ACC112 (cell line): ENCODE measurements around the gene NUDT4B.
"Not testable (repeated sequence)": the region's sequence is repeated elsewhere in the genome, so short reads cannot be mapped to it uniquely, and the experiment has no call there.

ENCODE experiments used
- H2AFZ ChIP-seq: fragments of 200-600 bp; sonication (generic); one replicate; pipeline ENCODE4 v1.6.0; 2017; ENCODE audit warnings: antibody characterized with exemption, low read length; ENCODE audit not compliant: unreplicated experiment
- H3K27ac ChIP-seq: fragments of 200-600 bp; sonication (generic); 2 replicates; pipeline ENCODE4 v1.5.1; 2014; ENCODE audit warnings: low read depth, mild to moderate bottlenecking, antibody characterized with exemption, low read length, moderate library complexity
- H3K27me3 ChIP-seq: fragments of 200-600 bp; sonication (generic); 2 replicates; pipeline ENCODE4 v1.6.1; 2014; ENCODE audit warnings: mild to moderate bottlenecking, antibody characterized with exemption, low read length, moderate library complexity, mixed read lengths; ENCODE audit not compliant: insufficient read depth
- H3K36me3 ChIP-seq: fragments of 200-600 bp; sonication (generic); 2 replicates; pipeline ENCODE4 v1.6.1; 2016; ENCODE audit warnings: mild to moderate bottlenecking, antibody characterized with exemption, low read length, moderate library complexity, mixed read lengths; ENCODE audit not compliant: insufficient read depth
- H3K4me1 ChIP-seq: fragments of 200-600 bp; sonication (generic); one replicate; pipeline ENCODE4 v1.6.1; 2016; ENCODE audit warnings: low read length, mixed read lengths; ENCODE audit not compliant: insufficient read depth, unreplicated experiment, control insufficient read depth
- H3K4me3 ChIP-seq: fragments of 200-600 bp; sonication (generic); 2 replicates; pipeline ENCODE4 v1.5.1; 2014; ENCODE audit warnings: mild to moderate bottlenecking, low read depth, low read length
- H3K79me2 ChIP-seq: fragments of 200-600 bp; sonication (generic); one replicate; pipeline ENCODE4 v1.6.0; 2016; ENCODE audit warnings: low read length; ENCODE audit not compliant: control insufficient read depth, unreplicated experiment, insufficient read depth

The NUDT4B gene

DNA sequence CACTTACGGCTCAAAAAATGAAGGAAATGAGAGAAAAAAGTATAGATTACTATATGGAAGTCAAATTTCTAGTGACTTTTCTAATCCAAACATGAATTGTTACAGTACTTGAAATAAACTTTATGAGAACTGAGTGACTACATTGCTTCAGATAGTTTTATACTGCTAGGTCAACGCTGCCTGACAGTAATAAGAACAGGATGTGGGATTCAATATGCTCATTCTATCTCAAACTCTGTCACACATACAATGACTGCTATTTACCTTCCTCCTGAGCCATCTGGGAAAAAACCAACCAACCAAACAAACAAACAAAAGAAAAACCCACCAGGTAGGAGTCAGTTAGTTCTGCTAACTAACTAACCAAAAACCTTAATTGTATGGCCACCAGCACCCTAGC lies 20.0 kb downstream of the NUDT4B start:
- H3K4me3 ChIP-seq, H3K79me2 ChIP-seq, H3K27me3 ChIP-seq, H3K4me1 ChIP-seq, H3K27ac ChIP-seq, H2AFZ ChIP-seq, H3K36me3 ChIP-seq: not testable (repeated sequence)

DNA sequence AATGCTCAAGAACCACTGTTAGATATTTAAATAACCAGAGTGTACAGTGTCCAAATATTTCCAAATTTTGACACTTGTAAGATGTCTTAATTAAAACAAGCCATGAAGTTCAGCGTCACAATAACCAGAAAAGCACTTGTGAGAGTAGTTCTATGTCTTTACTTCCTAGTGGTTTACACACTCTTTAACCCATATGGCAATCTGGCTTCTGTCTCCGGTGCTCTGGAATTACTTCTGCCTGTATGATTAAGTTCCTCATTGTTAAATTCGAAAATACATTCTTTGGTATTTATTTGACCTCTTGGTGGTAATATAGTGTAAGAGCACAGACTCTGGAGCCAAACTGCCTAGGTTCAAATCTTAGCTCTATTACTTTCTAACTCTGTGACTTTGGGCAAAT lies 20.9 kb downstream of the NUDT4B start:
- not testable (repeated sequence) for H3K4me3 ChIP-seq, H3K79me2 ChIP-seq, H3K4me1 ChIP-seq, H2AFZ ChIP-seq, H3K27me3 ChIP-seq, H3K36me3 ChIP-seq, H3K27ac ChIP-seq

DNA sequence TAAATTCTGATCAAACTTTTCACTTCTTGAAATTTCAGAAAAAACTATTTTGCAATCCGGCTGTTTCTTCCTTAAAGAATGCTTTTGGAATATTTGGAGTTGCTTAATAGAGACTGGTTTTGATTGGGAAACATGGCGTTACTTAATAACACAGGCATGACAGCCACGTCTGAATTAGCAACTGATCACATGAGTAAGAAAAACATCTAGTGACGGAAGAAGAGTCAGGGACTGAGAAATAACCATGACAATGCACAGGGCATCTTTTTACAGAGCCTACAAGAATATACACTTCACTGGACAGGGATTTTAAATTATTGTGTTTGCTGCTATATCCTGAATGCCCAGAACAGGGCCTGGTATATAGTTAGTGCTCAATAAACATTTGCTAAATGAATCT lies 25.1 kb downstream of the NUDT4B start:
- H3K4me1 ChIP-seq, H3K27me3 ChIP-seq, H3K79me2 ChIP-seq, H3K36me3 ChIP-seq, H2AFZ ChIP-seq, H3K27ac ChIP-seq, H3K4me3 ChIP-seq: not testable (repeated sequence)

DNA sequence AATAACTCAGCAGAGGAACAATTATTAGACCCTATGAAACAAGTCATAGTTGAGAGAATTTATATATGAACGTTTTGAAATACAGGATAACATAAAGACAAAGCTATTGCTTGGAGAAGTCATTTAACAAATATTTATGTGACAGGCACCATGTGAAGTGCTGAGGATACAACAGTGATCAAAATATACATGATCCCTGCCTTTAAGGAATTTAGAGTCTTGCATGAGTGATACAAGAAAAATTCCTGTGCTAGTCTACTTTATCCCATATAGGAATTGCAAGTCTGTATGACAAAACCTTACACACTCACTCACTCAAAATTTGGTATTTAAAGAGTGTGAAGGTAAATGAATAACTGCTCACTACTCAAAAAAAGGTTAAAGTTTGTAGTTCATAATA lies 25.5 kb downstream of the NUDT4B start:
- not testable (repeated sequence) for H3K4me1 ChIP-seq, H3K4me3 ChIP-seq, H3K36me3 ChIP-seq, H3K79me2 ChIP-seq, H3K27ac ChIP-seq, H3K27me3 ChIP-seq, H2AFZ ChIP-seq

GRCh38 chr1:148775263-148775662 lies 26.7 kb downstream of the NUDT4B start:
- not testable (repeated sequence) for H3K4me3 ChIP-seq, H3K27me3 ChIP-seq, H3K79me2 ChIP-seq, H3K27ac ChIP-seq, H2AFZ ChIP-seq, H3K36me3 ChIP-seq, H3K4me1 ChIP-seq

DNA sequence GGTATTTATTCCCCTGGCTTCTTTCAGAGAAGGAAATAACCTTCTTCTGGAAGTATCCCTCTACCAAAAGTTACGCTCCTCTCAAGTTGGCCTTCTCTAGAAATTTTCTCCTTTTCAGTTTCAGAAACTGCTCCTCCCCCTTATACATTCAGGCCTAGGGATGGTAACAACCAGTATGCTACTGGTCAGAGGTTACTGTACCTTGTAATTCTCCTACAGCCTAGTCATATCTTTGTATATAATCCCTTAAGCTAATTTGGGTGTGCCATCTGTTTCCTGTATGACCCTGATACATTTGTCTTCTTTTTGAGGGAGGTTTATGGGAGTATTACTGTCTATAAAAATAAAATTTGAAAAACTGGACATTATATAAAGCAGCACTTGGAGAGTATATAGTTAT lies 29.1 kb downstream of the NUDT4B start:
- not testable (repeated sequence) for H3K4me3 ChIP-seq, H3K27ac ChIP-seq, H3K4me1 ChIP-seq, H3K36me3 ChIP-seq, H2AFZ ChIP-seq, H3K79me2 ChIP-seq, H3K27me3 ChIP-seq

DNA sequence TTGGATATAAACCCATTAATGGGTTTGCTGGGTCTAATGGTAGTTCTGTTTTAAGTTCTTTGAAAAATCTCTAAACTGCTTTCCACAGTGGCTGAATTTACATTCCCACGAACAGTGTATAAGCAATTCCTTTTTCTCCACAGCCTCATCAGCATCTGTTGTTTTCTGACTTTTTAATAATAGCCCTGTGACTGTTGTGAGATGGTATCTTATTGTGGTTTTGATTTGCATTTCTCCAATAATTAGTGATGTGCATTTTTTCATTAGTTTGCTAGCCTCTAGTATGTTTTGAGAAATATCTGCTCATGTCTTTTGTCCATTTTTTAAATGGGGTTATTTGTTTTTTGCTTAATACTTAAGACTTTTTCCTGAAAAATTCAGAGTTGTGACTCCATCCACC lies 31.8 kb downstream of the NUDT4B start:
- not testable (repeated sequence) for H3K27ac ChIP-seq, H3K4me1 ChIP-seq, H3K36me3 ChIP-seq, H2AFZ ChIP-seq, H3K27me3 ChIP-seq, H3K79me2 ChIP-seq, H3K4me3 ChIP-seq

DNA sequence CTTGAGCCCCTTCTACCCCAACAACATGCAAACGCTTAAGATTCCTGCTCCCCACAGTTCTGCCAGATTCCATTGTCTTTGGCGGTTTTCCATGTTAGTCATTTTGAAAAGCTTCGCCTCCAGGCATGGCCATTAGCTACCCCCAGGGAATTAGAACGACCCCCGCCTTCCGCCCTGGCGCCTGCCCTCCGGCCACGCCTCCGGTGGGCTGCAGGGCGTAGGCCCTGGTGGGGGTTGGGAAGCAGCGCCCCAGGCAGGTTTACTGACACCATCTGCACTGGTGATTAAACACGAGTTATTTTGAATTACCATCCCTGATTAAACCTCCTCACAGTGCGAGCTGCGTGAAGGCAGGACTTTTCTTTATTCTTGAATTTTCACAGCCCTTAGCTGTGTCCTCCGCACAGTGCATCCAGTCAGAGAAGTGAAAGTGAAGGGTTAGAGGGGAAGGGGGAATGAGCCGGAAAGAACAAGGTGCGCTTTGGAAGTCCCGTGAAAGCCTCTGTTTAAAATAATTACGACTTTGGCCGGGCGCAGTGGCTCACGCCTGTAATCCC lies 43.0 kb downstream of the NUDT4B start:
- not testable (repeated sequence) for H3K27ac ChIP-seq, H3K27me3 ChIP-seq, H2AFZ ChIP-seq, H3K4me3 ChIP-seq, H3K79me2 ChIP-seq, H3K36me3 ChIP-seq, H3K4me1 ChIP-seq

DNA sequence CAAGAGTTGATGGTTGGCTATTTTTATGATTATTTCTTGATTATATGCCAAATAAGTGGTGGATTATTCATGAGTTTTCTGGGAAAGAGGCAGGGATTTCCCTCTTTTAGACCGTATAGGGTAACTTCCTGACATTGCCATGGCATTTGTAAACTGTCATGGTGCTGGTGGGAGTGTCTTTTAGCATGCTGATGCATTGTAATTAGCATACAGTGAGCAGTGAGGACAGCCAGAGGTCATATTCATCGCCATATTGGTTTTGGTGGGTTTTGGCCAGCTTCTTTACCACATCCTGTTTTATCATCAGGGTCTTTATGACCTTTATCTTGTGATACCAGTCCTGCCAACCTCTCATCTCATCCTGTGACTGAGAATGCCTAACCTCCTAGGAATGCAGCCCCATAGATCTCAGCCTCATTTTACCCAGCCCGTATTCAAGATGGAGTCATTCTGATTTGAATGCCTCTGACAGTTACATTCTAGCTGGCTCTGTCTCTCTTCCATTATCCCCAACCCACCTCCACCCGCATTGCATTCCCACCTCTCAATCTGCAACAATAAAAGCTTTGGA lies 45.3 kb downstream of the NUDT4B start:
- H3K27ac ChIP-seq, H2AFZ ChIP-seq, H3K36me3 ChIP-seq, H3K4me3 ChIP-seq, H3K27me3 ChIP-seq, H3K4me1 ChIP-seq, H3K79me2 ChIP-seq: not testable (repeated sequence)
